Endothelial cell (in vitro differentiated cells): ENCODE measurements around the gene THOC7. TPM values are rescaled to one million over a fixed set of nuclear protein-coding genes. Genes with fewer than 3 reads are reported as not detected.

Experiments used
- DNase-seq: peaks from one replicate; pipeline ENCODE4 v3.0.0; 2021; ENCODE audit warnings: low spot score
- H3K27ac Mint-ChIP-seq: one replicate; pipeline ENCODE4 v1.8.0; 2021; ENCODE audit warnings: mixed read lengths, inconsistent platforms; ENCODE audit not compliant: unreplicated experiment
- H3K27me3 Mint-ChIP-seq: one replicate; pipeline ENCODE4 v1.8.0; 2021; ENCODE audit warnings: mild to moderate bottlenecking, moderate library complexity, mixed read lengths, inconsistent platforms; ENCODE audit not compliant: unreplicated experiment
- H3K36me3 Mint-ChIP-seq: one replicate; pipeline ENCODE4 v1.8.0; 2021; ENCODE audit warnings: mild to moderate bottlenecking, low read depth, mixed read lengths, inconsistent platforms; ENCODE audit not compliant: unreplicated experiment
- H3K4me1 Mint-ChIP-seq: one replicate; pipeline ENCODE4 v1.8.0; 2021; ENCODE audit warnings: mild to moderate bottlenecking, mixed read lengths, inconsistent platforms; ENCODE audit not compliant: unreplicated experiment
- H3K4me3 Mint-ChIP-seq: one replicate; pipeline ENCODE4 v1.8.0; 2021; ENCODE audit warnings: mild to moderate bottlenecking, mixed read lengths, inconsistent platforms; ENCODE audit not compliant: unreplicated experiment
- H3K9me3 Mint-ChIP-seq: one replicate; pipeline ENCODE4 v1.8.0; 2021; ENCODE audit warnings: mixed read lengths, inconsistent platforms; ENCODE audit not compliant: unreplicated experiment
- total RNA-seq: library from RNA; stranded (reverse); fragmentation: NEBNext Ultra II Directional; extraction: Animal tissue kit (Norgen Biotek cat#: 25700); gene quantifications from one replicate; pipeline ENCODE4 v1.2.1, GENCODE V29; 2021; ENCODE audit not compliant: unreplicated experiment
- TF ChIP-seq, protein P1 (sequence below): fragments of 200-600 bp; sonication (generic); IDR thresholded peaks from one replicate; pipeline ENCODE4 v1.5.0; 2021; ENCODE audit warnings: antibody characterized with exemption; ENCODE audit not compliant: unreplicated experiment

Gene THOC7
- total RNA-seq, 1 donor from 2014 or later, result 47.3 TPM

DNA sequence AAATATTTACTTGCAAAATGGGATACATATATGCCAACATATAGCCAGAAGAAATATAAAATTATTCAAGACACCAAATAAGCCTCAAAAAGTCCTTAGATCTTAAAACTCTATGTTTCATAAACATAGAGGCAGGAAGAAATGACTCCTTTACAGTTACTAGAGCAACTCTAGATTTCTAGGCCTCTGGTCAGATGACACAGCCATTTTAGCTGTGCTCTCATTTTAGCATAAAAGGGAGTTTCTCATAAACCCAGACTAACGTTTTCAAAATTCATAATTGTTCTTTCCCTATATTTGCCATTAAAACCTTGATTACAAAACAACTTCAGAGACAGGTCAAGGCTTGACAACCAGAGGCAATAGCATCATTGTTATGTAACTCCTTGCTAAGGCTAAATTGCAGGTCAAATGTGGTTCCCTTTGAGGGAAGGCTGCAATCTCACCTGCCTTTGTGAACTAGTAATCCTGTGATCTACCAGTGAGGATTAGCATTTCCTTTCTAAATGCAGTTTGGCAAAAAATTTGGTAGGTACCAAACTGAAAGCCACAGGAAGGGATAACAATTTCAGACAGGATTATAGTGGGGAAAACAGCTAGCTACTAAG is 8.2 kb downstream of the THOC7 start:
- no peaks in the 10 kb centered on the region for H3K27me3 Mint-ChIP-seq
- DNase-seq, result no peak

DNA sequence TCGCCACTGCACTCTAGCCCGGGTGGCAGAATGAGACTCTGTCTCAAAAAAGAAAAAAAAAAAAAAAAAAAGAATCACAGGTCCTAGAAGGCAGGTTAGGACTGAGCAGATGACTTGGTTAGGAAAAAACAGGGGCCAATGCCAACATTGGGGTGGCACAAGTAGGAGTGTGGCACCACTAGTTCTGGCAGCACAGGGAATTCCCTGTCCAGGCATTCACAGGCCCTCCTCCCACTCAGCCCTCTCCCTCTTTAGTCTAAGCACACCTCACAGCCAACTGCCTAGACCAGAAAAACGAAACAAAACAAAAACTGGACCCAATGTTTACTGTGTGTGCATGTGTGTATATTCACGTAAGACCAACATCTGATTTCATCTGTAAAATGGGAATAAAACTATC is 10.5 kb downstream of the THOC7 start:
- Mint-ChIP-seq H3K4me3 (no peak overlapping the region), H3K36me3 (no peaks in the 10 kb centered on the region), H3K27ac (no peak overlapping the region), H3K9me3 (no peaks in the 10 kb centered on the region), H3K4me1 (no peaks in the 10 kb centered on the region), H3K27me3 (peaks cover 2% of the 10 kb centered on the region)
- TF ChIP-seq, protein P1, sequence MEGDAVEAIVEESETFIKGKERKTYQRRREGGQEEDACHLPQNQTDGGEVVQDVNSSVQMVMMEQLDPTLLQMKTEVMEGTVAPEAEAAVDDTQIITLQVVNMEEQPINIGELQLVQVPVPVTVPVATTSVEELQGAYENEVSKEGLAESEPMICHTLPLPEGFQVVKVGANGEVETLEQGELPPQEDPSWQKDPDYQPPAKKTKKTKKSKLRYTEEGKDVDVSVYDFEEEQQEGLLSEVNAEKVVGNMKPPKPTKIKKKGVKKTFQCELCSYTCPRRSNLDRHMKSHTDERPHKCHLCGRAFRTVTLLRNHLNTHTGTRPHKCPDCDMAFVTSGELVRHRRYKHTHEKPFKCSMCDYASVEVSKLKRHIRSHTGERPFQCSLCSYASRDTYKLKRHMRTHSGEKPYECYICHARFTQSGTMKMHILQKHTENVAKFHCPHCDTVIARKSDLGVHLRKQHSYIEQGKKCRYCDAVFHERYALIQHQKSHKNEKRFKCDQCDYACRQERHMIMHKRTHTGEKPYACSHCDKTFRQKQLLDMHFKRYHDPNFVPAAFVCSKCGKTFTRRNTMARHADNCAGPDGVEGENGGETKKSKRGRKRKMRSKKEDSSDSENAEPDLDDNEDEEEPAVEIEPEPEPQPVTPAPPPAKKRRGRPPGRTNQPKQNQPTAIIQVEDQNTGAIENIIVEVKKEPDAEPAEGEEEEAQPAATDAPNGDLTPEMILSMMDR, result no peak
- DNase-seq, result no peak

More for the DNA sequence above, 8.2 kb downstream of the THOC7 start:
- no peaks in the 10 kb centered on the region for H3K4me1 Mint-ChIP-seq
- H3K9me3 Mint-ChIP-seq, result no peaks in the 10 kb centered on the region
- TF ChIP-seq, protein P1, result no peak
- no peak overlapping the region for H3K27ac Mint-ChIP-seq
- H3K36me3 Mint-ChIP-seq, result no peaks in the 10 kb centered on the region
- no peak overlapping the region for H3K4me3 Mint-ChIP-seq

DNA sequence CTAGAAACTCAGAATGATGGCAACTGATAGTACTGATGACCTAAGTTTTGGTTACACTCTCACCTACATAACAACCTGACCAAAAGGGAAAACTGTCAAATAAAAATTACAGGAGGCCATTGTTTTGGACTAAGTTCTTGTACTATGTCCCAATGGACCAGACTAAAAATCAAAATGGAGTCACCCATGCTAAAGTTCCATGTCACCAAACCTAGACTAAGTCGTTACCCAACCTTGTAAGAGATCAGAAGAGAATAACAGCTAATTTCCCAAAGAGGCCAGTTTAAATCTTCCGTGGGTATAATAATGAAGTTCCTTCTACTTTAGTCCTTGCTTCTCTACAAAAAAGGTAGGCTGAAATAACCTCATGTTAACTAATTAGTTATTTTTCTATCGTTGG is 12.3 kb downstream of the THOC7 start:
- no peak for DNase-seq
- Mint-ChIP-seq H3K4me1 (no peaks in the 10 kb centered on the region), H3K4me3 (no peak overlapping the region), H3K27ac (no peak overlapping the region), H3K36me3 (no peaks in the 10 kb centered on the region), H3K27me3 (peaks cover 2% of the 10 kb centered on the region), H3K9me3 (no peaks in the 10 kb centered on the region)
- TF ChIP-seq, protein P1, result no peak

DNA sequence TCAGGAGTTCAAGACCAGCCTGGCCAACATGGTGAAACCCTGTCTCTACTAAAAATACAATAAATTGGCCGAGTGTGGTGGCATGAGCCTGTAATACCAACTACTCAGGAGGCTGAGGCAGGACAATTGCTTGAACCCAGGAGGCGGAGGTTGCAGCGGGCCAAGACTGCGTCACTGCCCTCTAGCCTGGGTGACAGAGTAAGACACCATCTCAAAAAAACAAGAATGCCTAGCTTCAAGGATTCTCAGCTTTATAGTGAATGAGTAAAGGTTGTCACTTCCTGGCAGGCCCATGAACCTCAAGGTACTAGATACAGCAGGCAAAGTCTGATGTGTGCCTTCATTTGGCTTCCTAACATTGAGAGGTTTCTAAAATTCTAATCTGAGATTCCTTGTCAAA is 14.4 kb downstream of the THOC7 start:
- no peak for DNase-seq
- TF ChIP-seq, protein P1, result no peak
- Mint-ChIP-seq H3K27me3 (peaks cover 2% of the 10 kb centered on the region), H3K9me3 (no peaks in the 10 kb centered on the region), H3K4me3 (no peak overlapping the region), H3K4me1 (no peaks in the 10 kb centered on the region), H3K36me3 (no peaks in the 10 kb centered on the region), H3K27ac (no peak overlapping the region)

DNA sequence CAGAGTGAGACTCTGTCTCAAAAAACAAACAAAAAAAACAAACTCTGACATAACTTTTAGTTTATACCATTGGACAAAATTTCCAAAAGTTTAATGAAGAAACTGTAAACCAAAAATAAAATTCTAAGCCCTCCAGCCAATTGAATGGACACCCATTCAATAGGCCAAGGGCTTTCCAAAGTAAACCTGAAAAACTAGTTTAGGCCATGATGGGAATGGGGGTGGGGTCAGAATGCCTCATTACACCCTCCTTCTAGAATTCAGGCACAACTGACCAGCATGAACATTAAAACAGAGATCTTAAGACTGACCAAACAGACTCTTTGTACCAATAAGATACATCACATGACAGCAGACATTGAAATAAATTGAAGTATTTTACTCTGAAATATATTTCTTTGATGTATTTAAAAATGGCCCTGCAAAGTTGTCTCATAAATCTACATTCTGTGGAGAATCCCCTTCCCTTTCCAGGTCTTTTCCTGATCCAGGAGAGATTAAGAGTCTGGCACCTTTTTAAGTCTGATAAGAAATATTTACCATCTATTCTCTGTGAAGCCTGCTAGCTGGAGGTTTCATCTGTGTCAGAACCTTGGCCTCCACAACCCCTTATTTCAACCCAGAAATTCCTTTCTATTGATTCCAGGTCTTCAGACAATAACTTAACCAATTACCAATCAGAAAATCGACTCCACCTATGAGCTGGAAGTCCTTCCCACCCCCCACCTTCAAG is 15.7 kb downstream of the THOC7 start:
- Mint-ChIP-seq H3K9me3 (no peaks in the 10 kb centered on the region), H3K27me3 (peaks cover 2% of the 10 kb centered on the region), H3K4me3 (no peak overlapping the region), H3K27ac (no peak overlapping the region), H3K4me1 (no peaks in the 10 kb centered on the region), H3K36me3 (no peaks in the 10 kb centered on the region)
- no peak for DNase-seq
- TF ChIP-seq, protein P1, result no peak
